ENCODE results near the gene CDH23. TPM values are rescaled to one million over a fixed set of nuclear protein-coding genes. Genes with fewer than 3 reads are reported as not detected.

CDH23 gene
- total RNA-seq, 2 experiments from 2014 or later: 4.0 to 4.5 TPM

DNA sequence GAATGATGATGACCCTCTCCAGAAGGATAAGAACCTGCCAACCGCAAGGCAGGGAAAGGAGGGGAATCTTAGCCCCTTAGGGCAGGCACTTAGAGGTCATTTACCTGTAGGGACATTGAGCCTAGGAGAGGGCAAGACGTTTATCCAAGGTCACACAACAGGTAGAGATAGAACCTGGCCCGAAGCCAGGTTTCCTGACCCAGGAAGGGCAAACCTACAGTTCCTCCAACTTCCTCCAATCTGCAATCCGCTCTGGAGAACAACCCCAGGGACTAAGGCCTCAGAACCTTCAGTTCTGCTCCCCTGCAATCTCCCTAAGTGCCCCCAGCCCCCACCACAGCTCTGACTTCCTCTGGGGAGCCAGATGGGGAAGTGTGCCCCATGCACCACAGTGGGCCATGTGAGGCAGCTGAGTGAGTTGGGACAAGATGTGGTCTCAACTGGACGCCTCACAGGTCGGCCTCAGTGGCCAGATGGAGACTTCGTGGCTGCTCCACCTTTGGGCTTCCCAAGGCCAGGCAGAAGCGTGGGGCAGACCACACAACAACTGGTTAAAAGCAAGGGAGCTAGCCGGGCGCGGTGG, 455.7 kb downstream of the CDH23 start:
- peaks cover 41% of the 10 kb centered on the region for H3K4me1 Mint-ChIP-seq
- no peak overlapping the region for H3K4me3 Mint-ChIP-seq
- ChIA-PET POLR2A (interaction anchor here (0.6 kb wide), 1 partner anchor 1633 kb away, joined by 3 read pairs; no protein-coding TSS in a partner anchor), CTCF (interaction anchor here (0.8 to 1.6 kb wide), 2 partner anchors 8 to 44 kb away, joined by 3 to 9 read pairs; no protein-coding TSS in a partner anchor)
- H3K36me3 Mint-ChIP-seq (ENCODE audit: low read depth): peaks cover 10% of the 10 kb centered on the region
- no peaks in the 10 kb centered on the region for H3K27me3 Mint-ChIP-seq
- H3K9me3 Mint-ChIP-seq: no peaks in the 10 kb centered on the region
- DNase-seq: no peak
- no peak overlapping the region for H3K27ac Mint-ChIP-seq

DNA sequence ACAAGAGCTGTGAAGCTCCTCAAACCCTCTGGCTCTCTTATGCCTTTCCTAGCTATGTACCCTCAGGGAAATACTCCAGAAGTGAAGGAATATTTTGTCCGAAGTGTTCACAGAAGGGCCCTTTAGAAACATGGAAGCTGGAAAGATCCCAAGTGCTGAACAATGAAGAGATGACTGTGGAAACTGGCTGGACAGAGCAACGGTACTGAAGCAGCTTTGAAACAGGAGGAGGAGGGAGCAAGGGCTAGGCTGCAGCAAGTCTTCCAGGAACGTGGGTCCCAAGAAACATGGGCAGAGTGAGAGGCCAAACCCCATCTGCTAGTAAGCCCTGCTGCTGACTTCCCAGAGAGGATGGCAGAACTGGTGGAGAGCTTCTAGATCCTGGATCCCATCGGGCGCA, 457.3 kb downstream of the CDH23 start:
- ChIA-PET POLR2A (no interaction called here), CTCF (interaction anchor here (0.6 to 1.3 kb wide), 3 partner anchors 9 to 157 kb away, joined by 4 read pairs; no protein-coding TSS in a partner anchor)
- Mint-ChIP-seq H3K4me3 (no peak overlapping the region), H3K36me3 (ENCODE audit: low read depth) (peaks cover 4% of the 10 kb centered on the region), H3K27ac (no peak overlapping the region), H3K27me3 (no peaks in the 10 kb centered on the region), H3K4me1 (peaks cover 26% of the 10 kb centered on the region), H3K9me3 (no peaks in the 10 kb centered on the region)
- DNase-seq: no peak

DNA sequence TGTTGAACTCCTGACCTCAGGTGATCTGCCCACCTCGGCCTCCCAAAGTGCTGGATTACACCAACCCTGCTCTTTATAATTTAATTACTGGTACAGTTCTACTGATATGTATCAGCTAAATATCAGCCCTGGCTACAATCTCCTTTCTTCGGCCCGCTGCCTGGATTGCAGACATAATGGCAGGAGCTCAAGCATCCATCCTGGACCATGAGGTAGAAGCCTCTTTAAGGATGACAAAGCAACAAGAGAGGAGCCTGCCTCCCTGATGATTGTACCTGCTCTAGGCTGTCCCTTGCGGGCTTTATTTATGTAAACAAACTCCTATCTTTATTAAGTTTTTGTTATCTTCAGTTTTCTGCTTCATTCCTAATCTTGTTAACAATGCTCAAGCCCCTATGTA, 459.9 kb downstream of the CDH23 start:
- peaks cover 10% of the 10 kb centered on the region for H3K4me1 Mint-ChIP-seq
- ChIA-PET POLR2A (no interaction called here), CTCF (no interaction called here)
- DNase-seq: no peak
- no peaks in the 10 kb centered on the region for H3K9me3 Mint-ChIP-seq
- H3K36me3 Mint-ChIP-seq (ENCODE audit: low read depth): no peaks in the 10 kb centered on the region
- H3K4me3 Mint-ChIP-seq: no peak overlapping the region
- no peaks in the 10 kb centered on the region for H3K27me3 Mint-ChIP-seq
- no peak overlapping the region for H3K27ac Mint-ChIP-seq

DNA sequence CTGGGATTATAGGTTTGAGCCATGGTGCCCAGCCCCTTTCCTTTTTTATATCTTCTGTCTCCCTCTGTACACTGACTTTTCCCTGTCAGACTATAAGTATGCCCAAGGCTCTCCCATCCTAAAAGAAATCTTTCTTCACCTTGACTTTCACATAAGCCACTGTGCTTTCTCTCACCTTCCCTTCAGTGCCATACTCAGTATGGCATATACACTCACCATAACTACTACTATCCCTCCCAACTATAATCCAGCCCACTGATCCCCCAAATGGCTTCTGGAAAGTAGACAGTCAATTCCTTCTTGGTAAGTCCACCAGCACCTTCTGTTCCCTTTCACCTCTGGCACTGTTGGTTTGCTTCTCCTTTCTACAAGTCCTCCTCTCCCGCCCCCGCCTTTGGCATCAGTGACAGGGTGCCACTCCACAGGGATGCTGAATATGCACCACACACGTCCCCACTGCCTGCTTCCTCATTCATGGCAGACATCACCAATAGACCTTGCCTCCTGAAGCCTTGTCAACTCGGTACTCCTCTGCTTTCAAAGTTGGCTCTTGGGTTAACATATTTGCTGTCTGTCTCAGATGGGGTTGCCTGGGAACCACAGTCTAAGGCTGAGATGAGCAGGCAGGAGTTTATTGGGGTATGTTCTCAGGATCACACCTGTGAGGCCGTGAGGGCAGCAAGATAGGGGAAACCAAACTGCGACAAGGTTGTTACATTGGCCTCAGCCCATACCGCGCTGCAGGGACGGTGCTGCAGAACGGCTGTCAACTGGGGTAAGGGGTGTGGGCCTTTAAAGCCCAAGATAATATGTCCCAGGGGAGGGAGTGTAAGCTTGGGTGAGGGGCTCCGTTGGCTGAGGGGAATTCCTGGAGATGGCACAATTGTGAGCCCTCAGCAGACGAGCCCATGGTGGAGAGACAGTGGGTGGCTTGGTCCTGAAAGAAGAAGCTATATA, 461.5 kb downstream of the CDH23 start:
- Mint-ChIP-seq H3K9me3 (no peaks in the 10 kb centered on the region), H3K27me3 (no peaks in the 10 kb centered on the region), H3K4me1 (peaks cover 4% of the 10 kb centered on the region), H3K4me3 (no peak overlapping the region), H3K27ac (no peak overlapping the region), H3K36me3 (ENCODE audit: low read depth) (no peaks in the 10 kb centered on the region)
- no peak for DNase-seq
- POLR2A ChIA-PET: no interaction called here
- CTCF ChIA-PET: interaction anchor here (1.3 kb wide), 1 partner anchor 38 kb away, joined by 4 read pairs; no protein-coding TSS in a partner anchor

DNA sequence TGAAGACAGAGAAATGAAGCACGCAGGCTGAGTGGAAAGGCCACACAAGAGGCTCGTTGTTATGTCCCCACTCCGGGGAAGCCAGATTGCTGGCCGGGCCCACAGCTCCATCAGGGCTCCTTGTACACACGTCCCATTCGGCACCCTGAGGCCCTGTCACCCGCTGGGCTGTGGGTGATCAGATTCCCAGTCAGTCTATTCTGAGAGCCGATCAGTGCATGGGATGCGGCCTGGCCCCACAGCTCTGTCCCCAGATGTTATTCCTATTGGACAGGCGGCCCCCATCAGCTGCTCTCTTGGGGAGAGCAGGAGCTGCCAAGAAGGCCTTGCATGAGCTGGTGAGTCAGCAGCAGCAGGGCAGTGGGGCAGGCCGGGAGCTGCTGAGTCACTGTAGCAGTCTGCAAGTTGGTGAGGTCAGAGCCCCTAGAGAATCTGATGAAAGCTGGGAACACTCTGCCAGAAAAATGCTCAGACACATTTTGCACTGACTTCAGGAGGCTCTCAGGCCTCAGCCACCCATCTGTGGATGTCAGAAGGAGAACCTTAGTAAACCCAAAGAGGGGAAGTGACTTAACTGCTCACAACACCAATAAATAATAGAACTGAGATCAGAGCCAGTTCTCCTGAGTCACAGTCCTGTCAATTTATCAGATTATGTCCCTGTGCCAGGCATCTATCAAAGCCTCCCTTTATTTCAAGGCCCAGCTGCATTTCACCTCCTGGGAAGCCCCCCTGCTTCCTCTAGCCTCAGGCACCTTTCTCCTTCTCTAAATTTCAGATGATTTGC, 463.7 kb downstream of the CDH23 start:
- H3K4me1 Mint-ChIP-seq: peaks cover 3% of the 10 kb centered on the region
- H3K36me3 Mint-ChIP-seq (ENCODE audit: low read depth): no peaks in the 10 kb centered on the region
- POLR2A ChIA-PET: no interaction called here
- H3K4me3 Mint-ChIP-seq: no peak overlapping the region
- H3K27me3 Mint-ChIP-seq: no peaks in the 10 kb centered on the region
- H3K9me3 Mint-ChIP-seq: no peaks in the 10 kb centered on the region
- CTCF ChIA-PET: interaction anchor here (0.6 to 2.4 kb wide), 3 partner anchors 9 to 58 kb away, joined by 3 to 9 read pairs (median 3); partner anchors contain the start of gene PSAP
- DNase-seq: no peak
- H3K27ac Mint-ChIP-seq: no peak overlapping the region

DNA sequence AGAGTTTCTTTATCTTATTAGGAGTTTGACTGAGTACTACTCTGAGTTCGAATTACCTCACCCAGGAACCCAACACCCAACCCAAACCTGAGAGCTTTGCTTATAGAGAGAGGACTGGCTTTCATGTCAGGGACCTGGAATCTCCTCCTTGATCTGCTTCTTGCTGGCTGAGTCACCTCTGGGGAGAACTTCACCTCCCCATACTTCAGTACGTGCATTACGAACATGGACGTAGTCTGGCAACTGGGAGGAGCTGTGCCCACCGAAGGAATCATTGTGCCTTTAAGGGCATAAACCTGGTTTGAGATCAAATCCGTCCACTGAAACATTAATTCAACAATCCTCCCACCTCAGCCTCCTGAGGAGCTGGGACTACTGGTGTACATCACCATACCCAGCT, 466.5 kb downstream of the CDH23 start:
- POLR2A ChIA-PET: no interaction called here
- Mint-ChIP-seq H3K4me3 (no peak overlapping the region), H3K4me1 (peaks cover 4% of the 10 kb centered on the region), H3K27ac (no peak overlapping the region), H3K27me3 (no peaks in the 10 kb centered on the region), H3K9me3 (no peaks in the 10 kb centered on the region), H3K36me3 (ENCODE audit: low read depth) (no peaks in the 10 kb centered on the region)
- DNase-seq: no peak
- CTCF ChIA-PET: interaction anchor here (0.8 to 1.6 kb wide), 2 partner anchors 12 to 93 kb away, joined by 3 to 4 read pairs; partner anchors contain the start of gene PSAP

DNA sequence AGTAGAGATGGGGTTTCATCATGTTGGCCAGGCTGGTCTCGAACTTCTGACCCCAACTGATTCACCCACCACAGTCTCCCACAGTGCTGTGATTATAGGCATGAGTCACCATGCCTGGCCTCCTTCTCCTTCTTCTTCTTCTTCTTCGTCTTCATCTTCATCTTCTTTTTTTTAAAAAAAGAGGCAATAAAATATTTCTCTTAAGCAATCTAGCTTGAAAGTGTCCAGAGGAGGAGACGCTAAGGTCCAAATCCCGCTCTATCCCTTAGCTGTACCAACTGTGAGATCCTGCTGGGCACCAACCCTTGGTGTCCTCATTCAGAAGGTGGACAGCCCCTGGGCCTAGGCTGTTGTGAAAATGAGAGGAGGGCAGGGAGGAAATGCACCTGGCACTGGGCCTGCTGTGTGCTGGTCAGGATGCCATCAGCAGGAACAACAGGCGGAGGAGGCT, 468.2 kb downstream of the CDH23 start:
- no peaks in the 10 kb centered on the region for H3K36me3 Mint-ChIP-seq (ENCODE audit: low read depth)
- CTCF ChIA-PET: interaction anchor here (1.3 kb wide), 1 partner anchor 9 kb away, joined by 4 read pairs; no protein-coding TSS in a partner anchor
- DNase-seq: no peak

More for the DNA sequence above, 468.2 kb downstream of the CDH23 start:
- Mint-ChIP-seq H3K27me3 (no peaks in the 10 kb centered on the region), H3K9me3 (no peaks in the 10 kb centered on the region), H3K4me1 (peaks cover 6% of the 10 kb centered on the region), H3K27ac (no peak overlapping the region), H3K4me3 (no peak overlapping the region)
- POLR2A ChIA-PET: no interaction called here

Small RNAs within 50 kb of the gene (microRNA-seq; reads per million reads assigned to microRNA genes)
- gene MIR7152 (ENCODE audit: borderline microRNAs expressed, borderline replicate concordance): not detected

Other genes starting within 250 kb of the CDH23 start
- gene UNC5B, start 184.3 kb upstream of the CDH23 start, total RNA-seq: not detected
- gene SLC29A3, start 77.7 kb upstream of the CDH23 start, total RNA-seq: 1 to 10 TPM; 2.4 to 3.4 TPM

Measured in activated CD4-positive, alpha-beta T cell treated with anti-CD3 and anti-CD28 coated beads, Interleukin-2, amount 10 ng/mL, durations not matched to agents 7 days and 5 days (primary cell).